Activated T-helper 9 cell treated with anti-CD3 and anti-CD28 coated beads, Interleukin-2, amount 50 U/mL, for 16 hours (primary cell): Measurements from ENCODE around the gene CACNA1H.

Experiments
- DNase-seq: peaks from one replicate; pipeline ENCODE4 v3.0.0-alpha.2; 2020; ENCODE audit warnings: low read depth

Gene CACNA1H

DNA sequence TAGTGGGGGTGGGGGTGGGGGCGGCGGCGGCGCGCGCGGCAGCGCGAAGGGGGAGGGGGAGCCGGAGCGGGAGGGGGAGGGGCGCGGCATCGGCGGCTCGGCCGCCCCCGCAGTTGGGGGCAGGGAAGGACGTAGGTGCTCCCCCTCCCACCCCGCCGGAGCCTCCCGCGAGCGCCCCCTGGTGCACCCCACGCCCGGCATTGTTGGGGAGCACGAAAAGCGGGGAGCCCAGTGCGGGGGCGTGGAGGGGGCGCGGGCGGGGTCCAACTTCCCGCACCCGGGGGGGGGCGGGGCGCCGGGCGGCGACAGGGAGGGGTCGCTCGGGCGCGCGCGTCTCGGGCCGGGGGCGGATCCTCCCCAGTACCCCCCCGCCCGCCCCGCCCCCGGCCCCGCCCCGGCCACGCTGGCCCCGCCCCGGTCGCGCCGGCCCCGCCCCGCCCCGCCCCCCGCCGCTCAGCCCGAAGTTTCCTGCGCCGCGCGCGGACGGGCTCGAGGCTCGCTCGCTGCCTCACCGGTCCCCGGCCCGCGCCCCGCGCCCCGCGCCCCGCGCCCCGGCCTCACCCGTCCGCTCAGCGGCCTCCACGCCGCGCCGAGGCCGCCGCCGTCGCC is at the start of gene CACNA1H:
Gene CACNA1H (plus strand): TSS at position 456 of the 609 bp plus-strand sequence. CDS start 632 bp downstream, outside the sequence.
- peak; percentile 43 for DNase-seq

DNA sequence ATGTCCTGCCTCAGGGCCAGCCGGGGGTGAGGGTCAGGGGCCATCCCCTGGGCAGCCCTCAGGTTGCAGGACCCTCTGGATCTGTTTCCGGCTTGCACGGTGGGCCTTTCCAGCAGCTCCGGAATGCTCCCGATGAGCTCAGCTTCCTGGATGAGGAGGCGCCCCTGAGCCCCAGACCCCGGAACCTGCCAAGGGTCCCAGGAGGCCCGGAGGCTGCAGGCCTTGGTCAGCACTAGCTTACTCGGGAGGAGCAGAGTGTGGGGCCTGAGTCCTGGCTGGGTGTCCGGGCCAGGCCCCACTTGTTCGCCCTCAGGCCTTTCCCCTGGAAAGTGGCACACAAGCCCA is 49.3 kb upstream of the CACNA1H start:
- no peak for DNase-seq

DNA sequence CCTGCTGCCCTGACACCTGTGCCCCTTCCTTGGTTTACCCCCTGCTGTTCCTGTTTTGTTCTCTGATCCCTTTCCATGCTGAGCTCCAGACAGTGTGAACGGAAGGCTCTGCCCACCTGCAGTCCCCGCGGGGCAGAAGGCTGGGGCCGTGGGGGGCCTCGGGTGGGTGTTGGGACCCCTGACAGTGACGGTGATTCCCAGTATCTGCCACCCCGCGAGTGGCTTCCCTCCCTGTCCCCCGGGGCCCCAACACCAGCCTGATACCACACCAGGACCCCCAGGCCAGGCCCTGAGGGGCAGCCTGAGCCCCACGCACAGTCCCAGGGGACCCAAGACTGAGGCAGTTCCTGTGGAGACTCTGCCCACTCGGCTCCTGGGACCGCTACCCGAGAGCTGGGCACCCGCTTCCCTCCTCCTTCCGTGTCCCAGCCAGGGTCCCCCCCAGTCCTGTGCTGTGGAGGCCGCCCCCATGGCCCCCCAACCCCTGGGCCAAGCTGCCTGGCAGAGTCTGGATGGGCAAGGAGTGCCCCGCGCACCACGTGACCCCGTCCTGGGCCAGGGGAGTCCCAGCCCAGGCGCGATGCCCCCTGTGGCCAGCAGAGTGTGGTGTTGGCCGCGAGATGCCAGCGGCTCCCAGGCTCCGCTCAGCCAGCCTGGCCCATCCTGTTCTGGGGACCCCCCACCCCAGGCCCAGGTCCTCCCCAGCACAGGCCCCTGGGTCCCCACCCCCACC is 46.9 kb upstream of the CACNA1H start:
- peak; percentile 15 for DNase-seq

DNA sequence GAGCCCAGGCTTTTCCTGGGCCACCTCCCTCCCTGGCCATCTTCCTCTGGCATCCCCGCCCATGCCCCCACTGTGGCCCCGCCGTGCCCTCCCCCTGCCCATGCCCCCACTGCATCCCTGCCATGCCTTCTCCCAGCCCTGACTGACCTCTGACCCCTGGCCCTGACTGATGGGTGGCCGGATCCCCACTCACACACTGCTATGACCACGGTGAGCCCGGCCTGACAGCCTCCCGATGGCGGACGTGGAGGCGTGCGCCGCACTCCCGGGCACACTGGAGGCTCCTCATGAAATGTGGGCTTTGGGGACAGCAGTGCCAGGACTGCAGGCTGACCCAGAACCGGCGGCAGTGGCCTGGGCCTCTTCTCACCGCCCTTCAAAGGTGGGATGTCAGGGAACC is 46.2 kb upstream of the CACNA1H start:
- DNase-seq, result no peak

DNA sequence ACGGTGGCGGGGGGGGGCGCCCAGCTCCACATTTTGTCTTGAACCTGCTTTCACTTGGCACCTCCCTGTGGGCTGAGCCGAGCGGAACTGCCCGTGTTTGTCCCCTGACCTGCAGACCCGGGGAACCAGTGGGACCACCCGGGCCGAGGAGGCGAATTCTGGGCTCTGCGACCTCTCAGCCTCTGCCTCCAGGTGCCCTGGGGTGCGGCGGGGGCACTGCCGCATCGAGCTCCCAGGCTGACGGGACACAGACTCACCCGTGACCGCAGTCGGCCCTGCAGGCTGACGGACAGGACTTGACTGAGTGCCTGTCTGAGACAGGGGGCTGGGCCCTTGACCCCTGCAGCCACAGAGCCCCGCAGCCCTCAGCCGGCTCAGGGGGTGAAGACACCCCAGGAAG is 45.8 kb upstream of the CACNA1H start:
- DNase-seq, result no peak

DNA sequence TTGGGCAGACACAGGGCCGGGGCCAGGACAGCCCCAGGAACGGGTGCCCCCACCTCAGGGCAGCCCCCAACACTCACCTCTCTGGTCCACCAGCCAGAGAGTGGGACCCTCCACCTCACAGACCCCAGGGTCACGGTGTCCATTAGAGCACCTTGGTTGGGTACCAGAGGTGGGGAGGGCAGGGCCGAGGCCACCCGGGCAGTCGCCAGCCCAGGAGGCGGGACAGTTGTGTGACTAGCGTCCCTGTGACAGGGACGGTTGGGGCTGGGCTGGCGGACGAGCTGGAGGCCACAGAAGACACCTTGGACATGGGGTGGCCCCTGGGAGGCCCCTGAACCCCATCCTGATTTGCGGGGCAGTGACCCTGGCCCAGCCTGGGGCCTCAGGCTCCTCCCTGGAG is 45.2 kb upstream of the CACNA1H start:
- no peak for DNase-seq

DNA sequence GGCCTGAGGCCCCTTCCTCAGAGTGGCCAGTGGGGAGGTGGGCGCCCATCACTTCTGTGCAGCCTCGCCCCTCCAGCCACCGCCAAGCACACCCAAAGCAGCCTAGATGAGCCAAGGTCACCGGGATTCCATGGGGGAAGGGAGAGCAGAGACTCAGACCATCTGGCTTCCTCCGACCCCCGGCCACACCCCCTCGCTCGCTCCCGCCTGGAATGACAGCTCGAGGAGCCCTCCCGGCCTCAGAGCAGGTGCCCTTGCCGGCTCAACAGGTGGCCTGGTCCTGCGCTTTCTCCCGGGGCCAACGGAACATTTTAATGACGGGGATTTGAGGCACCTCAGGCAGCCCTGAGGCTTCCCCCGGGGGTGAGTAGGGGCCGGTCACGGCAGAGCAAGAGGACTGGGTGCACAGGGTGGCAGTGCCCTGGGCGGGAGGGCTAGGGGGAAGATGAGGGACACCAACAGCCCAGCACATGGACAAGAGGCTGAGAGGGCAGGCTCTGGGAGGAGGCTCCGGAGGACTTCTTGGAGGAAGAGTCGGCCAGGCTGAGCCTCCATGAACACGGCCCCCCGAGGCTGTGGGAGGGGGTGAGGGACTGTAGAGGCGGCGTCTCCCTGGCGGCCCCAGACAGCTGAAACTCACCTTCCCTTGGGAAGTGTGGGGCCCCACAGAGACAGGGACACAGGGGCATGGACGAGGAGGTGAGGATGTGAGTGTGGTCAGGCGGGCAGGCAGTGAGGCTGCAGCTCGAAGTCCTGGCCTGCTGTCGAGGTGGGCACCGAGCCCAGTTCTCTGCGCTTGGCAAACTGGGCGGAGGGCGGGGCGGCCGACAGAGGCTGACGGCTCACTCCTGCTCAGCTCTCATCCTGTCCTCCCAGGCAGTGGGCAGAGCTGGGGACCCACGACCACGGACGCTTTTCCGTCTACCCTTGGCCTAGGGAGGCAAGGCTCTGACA is 44.3 kb upstream of the CACNA1H start:
- DNase-seq, result no peak

DNA sequence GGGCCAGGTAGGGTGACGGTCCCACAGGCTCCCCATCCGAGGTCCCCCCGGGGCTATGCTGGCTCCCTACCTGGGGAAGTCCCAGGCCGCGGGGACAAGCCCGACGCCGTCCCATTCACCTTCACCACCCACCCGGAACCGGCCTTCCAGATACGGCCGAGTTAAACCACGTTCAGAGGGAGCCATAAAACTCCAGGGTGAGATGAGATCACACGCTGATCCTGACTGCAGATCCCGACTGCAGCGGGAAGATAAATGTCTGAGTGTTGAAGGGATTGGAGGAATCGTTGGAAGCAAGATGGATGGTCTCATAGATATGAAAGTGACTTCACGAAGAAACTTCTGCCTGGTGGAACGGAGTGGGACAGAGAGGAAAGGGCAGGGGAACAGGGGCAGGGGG is 43.3 kb upstream of the CACNA1H start:
- DNase-seq, result no peak

DNA sequence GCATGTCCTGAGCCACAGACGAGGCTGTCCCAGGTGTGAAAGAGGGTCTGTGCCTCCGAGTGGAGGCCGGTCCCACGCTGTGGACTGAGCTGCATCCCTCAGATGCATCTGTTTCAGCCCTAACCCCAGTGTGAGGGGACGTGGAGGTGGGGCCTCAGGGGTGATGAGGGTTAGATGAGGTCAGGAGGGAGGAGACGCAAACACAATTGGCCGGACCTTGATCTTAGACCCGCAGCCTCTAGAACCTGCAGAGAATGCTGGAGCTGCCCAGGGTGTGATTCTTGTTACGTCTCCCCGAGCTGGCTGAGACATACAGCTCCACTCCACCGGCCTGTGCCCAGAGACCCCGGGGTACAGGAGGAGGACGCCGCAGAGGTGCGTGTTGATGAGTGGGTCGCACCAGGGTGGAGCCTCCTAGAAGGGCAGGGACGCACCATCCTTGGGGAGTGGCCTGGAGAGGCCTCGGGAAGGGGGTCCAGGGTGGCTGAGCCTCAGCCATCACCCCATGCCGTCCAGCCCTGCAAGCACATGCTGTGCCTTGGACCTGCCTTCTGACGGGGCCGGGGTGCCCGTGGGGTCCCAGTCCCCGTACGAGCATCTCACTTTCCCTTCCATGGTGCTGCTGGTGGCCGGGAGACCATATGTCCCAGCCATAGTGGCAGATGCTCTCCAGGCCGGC is 40.3 kb upstream of the CACNA1H start:
- no peak for DNase-seq

DNA sequence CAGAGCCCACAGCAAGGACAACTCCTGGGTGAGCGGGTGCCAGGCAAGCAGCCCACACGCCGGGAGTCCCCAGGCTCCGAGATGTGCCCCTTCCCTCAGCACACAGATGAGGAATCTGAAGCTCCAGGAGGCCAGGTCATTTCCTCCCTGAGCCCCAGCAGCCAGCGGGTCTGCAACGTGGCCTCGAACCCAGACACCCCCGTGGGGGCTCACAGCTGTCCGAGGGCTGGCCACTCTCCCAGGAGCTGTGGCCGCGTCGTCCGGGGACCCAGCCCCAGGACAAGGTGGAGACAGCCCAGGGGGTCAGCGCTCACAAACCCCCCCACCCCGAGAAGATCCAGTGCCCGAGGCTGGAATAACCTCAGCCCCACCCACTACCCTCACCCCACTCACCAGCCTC is 39.4 kb upstream of the CACNA1H start:
- no peak for DNase-seq

DNA sequence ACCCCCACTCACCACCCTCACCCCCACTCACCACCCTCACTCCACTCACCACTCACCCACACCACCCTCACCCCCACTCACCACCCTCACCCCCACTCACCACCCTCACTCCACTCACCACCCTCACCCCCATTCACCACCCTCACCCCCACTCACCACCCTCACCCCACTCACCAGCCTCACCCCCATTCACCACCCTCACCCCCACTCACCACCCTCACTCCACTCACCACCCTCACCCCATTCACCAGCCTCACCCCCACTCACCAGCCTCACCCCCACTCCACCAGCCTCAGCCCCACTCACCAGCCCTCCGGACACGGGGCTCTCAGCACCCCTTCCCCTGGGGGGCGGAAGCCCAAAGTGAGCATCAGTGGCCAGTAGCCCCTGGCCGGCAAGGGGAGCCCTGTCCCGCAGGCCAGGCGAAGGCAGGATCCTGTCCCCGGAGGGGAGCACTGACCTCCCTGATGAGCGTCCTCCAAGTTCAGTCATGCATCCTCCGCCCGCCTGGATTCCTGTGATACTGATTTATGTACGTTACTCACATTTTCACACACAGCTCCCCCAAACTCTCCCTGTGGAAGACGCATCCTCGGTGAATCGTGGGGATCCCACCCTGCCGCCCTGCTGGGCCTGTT is 38.9 kb upstream of the CACNA1H start:
- no peak for DNase-seq

DNA sequence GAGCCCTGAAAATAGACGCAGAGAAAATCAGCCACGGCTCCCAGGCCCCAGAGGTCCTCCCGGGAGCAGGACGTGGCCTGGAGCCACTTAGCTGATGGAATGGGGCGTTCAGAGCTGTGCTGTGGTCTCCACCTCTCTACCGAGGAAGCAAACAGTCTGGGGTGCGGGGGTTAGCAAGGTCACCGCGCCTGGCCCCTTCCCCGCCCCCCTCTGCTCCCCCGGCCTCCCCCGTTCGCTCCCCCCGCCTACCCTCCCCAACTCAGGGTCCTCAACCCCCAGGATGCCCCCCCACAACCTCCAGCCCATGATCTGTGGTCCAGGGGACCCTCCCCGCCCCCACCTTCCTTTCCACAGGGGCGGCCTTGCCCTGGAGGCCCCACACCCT is 36.2 kb upstream of the CACNA1H start:
- DNase-seq, result no peak

DNA sequence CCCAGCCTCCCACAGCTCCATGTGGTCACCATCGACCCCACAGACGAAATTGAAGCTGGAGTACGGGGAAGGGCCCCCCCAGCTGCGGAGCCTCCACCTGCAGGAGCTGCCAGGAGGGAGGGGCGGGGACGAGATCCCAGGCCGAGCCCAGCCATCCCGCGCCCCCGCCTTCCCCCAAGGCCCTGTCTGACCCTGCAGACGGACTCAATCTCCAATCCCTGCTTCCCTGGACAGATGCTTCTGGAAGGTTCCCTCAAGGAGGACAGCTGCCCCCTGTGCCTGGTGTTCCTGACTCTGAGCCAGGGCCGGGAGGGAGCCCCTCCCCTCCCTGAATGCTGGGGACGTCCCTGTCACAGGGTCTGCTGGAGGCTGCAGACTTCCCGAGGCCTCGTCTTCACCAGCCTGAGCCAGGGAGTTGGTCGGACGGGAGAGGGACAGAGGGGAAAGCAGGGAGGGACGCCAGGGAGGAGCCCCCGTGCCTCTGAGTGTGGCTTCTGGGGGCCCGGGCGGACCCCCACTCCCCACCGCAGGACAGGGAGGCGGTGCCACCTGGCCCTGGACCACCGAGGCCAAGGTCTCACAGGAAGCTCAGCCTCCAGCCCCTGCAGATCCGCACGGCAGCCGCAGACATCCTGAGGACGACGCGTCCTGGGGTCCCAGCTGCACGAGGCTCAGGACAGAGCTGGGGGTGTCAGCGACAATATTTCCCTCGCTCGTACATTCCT is 35.6 kb upstream of the CACNA1H start:
- no peak for DNase-seq

DNA sequence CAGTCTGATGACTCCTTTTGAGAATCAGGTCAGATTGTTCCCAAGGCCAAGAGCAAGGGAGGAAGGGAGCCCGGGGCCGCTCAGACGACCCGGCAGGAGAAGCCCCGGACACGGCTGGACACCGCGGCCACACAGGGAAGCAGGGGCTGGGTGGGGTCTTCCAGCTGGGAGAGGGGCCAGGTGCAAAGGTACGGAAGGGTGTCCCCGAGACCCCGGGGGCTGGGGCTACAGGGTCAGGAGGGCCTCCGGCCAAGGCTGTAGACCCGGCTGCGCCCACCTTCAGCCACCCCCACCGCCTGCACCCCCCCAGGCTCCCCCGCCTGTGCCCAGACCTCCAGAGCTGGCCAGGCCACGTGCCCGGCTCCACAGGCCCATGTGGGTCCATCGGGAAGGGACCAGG is 35.0 kb upstream of the CACNA1H start:
- DNase-seq, result no peak

DNA sequence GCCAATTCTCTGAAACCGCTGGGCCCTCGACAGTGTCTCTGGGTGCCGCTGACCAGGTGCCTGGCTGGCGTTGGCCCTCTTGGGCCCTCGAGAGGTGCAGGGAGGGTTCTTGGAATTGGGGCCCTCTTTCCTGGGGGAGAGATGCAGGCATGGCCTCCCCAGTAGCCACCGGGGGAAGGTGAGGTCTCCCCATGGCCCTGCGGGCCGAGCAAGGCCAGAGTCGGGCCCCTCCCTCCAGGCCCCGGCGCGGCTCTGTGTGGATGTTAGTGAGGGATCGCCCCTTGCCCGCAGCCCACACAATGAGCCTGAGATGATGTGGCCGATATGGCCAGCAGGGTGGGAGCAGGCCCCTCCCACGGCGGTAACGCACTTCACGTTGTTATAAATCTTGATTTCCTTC is 33.8 kb upstream of the CACNA1H start:
- DNase-seq, result no peak

DNA sequence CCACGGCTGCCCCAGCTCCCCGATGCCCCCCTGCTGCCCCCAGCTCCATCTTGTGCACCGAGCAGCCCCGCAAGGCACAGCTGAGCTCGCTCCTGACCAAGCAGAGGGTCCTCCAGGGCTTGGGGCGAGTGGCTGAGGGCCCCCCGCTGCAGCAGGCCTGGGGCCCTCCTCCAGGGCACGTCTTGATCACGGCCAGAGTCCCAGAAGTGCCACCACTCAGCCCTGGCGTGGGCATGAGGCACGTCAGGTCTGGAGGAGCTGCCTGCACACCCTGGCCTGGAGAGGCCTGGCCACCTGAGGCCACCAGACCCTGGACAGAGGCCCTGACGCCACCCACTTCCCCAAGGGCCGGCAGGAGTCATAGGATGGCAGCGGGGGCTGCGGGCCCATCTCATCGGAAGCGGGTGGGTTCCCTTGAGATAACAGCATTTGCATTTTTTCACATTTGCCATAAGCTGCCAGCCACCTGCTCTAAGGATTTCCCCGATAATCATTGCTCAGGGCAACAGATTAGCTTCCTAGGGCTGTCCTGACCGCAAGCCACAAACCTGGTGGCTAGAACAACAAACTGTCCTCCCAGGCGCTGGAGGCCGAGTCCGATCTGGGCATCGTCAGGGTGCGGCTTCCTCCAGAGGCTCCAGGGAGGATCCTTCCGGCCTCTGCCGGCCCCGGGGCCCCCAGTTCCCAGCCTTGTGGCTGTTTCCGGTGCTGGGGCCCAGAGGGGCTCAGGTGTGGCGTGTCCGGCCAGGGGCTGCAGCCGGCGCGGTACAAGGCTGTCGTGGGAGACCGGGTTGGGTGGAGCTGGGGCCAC is 32.9 kb upstream of the CACNA1H start:
- no peak for DNase-seq

DNA sequence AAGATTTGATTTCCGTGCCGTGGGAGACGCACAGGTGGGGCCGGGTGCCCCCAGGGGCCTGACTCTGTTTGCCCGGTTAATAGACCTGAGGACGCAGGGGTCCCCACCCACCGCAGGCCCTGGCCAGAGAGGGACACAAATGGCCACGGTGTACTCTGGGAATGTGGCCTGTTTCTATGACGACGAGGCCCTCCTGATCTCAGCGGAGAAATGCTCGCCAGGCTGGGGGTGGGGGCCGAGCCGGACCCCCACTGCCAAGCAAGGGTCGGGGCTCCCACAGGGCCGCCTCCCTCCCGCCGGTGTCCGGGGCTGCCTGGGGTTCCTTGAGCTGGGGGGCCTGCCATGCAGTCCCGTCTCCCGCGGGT is 32.3 kb upstream of the CACNA1H start:
- DNase-seq, result no peak

DNA sequence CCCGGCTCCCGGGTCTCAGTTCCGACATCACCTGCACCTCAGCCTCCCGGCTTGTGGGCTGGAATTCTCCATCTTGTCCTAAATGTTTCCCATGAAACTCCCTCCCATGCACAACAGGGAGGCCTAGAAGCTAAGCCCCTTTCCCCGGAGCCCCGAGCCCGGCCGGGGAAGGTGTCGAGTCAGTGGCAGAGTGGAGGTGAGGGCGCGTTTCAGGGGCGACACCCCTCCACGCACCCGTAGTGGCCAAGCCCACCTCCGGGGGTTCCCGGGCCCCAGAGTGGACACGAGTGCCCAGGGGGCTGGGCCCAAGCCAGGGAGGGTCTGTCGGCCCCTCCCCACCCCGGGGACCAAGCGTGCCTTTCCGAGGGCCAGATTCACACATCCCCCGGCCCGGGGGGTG is 31.9 kb upstream of the CACNA1H start:
- DNase-seq, result no peak

DNA sequence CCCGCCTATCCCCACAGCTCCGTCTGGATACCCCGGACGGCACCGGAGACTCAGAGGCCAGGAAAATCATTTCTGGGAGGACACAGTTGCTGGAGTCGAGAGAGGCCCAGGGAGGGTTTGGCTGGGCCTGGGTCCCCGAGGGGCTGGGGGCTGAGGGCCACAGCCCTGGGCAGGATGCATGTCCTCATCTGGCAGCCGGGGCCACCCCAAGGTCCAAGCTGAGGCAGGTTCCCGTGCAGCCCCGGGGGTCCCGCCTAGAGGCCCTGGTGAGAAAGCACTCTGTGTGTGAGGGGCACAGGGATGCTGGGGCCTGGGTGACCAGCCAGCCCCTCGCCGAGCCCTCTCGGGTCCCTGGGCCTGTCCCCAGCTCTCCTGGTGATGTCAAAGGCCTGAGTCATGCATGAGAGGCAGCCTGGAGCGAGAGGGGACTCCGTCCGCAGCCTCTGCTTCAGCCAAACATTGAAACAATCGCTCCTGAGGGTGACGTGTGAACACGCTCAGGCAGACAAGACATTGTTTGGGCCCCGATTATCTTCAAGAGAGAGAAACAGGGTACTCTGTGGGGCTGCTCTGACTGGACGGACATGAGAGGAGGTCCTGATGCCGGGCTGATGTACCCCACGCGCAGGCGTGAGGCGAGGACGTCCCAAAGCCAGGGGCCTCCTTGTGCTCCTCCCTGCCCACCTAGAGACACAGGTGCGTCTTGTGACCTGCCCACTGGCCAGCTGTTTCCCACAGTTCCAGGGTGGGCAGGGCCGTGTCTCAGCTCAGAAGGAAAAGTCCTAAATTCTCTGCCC is 31.1 kb upstream of the CACNA1H start:
- DNase-seq, result no peak

DNA sequence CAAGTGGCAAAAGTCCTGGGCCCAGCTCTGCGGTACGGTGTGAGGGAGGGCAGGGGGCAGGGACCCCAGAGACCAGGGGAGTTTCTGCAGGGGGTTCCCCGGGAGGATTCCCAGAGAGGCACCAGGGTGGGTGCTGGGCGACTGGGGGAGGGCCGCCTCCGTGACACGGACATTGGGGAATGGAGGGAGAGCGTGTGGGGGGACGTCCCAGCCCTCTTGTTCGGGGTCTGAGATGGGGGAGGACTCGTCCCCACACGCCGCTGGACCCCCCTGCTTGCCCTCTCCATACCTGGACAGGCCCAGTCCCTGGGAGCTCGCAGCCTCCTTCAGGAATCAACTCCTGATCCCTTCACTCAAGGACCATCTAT is 30.5 kb upstream of the CACNA1H start:
- DNase-seq, result no peak
